Neural progenitor cell (in vitro differentiated cells): ENCODE data around the gene MZB1. TPM values are rescaled to one million over a fixed set of nuclear protein-coding genes. Genes with fewer than 3 reads are reported as not detected.

Experiments used
- DNase-seq: peaks from one replicate; pipeline ENCODE4 v3.0.0-alpha.2; 2016; ENCODE audit warnings: low spot score
- H2AFZ ChIP-seq: fragments of 200-600 bp; sonication (generic); replicated peaks from 2 replicates; pipeline ENCODE4 v1.6.1; 2016; ENCODE audit warnings: antibody characterized with exemption
- H3F3A ChIP-seq: fragments of 200-600 bp; sonication (generic); 2 replicates; pipeline ENCODE4 v1.6.1; 2016; ENCODE audit warnings: antibody characterized with exemption, low read depth
- H3K27ac ChIP-seq: fragments of 200-600 bp; sonication (generic); 2 replicates; pipeline ENCODE4 v1.5.1; 2016; ENCODE audit warnings: mild to moderate bottlenecking
- H3K27me3 ChIP-seq: fragments of 200-600 bp; sonication (generic); 2 replicates; pipeline ENCODE4 v1.6.1; 2016; ENCODE audit warnings: mild to moderate bottlenecking, moderate library complexity
- H3K36me3 ChIP-seq: fragments of 200-600 bp; sonication (generic); 2 replicates; pipeline ENCODE4 v1.5.1; 2016
- H3K4me1 ChIP-seq: fragments of 200-600 bp; sonication (generic); 2 replicates; pipeline ENCODE4 v1.6.1; 2016; ENCODE audit warnings: mixed run types
- H3K4me2 ChIP-seq: fragments of 200-600 bp; sonication (generic); 2 replicates; pipeline ENCODE4 v1.6.1; 2016
- H3K4me3 ChIP-seq: fragments of 200-600 bp; sonication (generic); 2 replicates; pipeline ENCODE4 v1.5.1; 2016
- H3K79me2 ChIP-seq: fragments of 200-600 bp; sonication (generic); 2 replicates; pipeline ENCODE4 v1.6.1; 2016; ENCODE audit warnings: low read depth
- H3K9ac ChIP-seq: fragments of 200-600 bp; sonication (generic); 2 replicates; pipeline ENCODE4 v1.6.1; 2016
- H3K9me3 ChIP-seq: fragments of 200-600 bp; sonication (generic); 2 replicates; pipeline ENCODE4 v1.5.1; 2016; ENCODE audit warnings: low read depth
- H4K20me1 ChIP-seq: fragments of 200-600 bp; sonication (generic); 2 replicates; pipeline ENCODE4 v1.6.1; 2016; ENCODE audit warnings: low read depth
- H3K27ac Mint-ChIP-seq: 3 replicates; pipeline ENCODE4 v1.8.0; 2021; ENCODE audit warnings: mixed read lengths
- H3K27me3 Mint-ChIP-seq: 2 replicates; pipeline ENCODE4 v1.8.0; 2022; ENCODE audit warnings: low read depth, mild to moderate bottlenecking, inconsistent platforms, moderate library complexity, mixed read lengths; ENCODE audit not compliant: insufficient read depth
- H3K36me3 Mint-ChIP-seq: 3 replicates; pipeline ENCODE4 v1.8.0; 2021; ENCODE audit warnings: mixed read lengths
- H3K4me1 Mint-ChIP-seq: 3 replicates; pipeline ENCODE4 v1.8.0; 2021; ENCODE audit warnings: mixed read lengths
- H3K4me3 Mint-ChIP-seq: 3 replicates; pipeline ENCODE4 v1.8.0; 2021; ENCODE audit warnings: mild to moderate bottlenecking, moderate library complexity, mixed read lengths
- H3K9me3 Mint-ChIP-seq: 3 replicates; pipeline ENCODE4 v1.8.0; 2020; ENCODE audit warnings: mixed read lengths
- EZH2 ChIP-seq: fragments of 200-600 bp; sonication (generic); IDR thresholded peaks from 2 replicates; pipeline ENCODE4 v1.6.1; 2017; ENCODE audit warnings: antibody characterized with exemption, mild to moderate bottlenecking, moderate library complexity
- EZH2phosphoT487 ChIP-seq: fragments of 200-600 bp; sonication (generic); IDR thresholded peaks from 2 replicates; pipeline ENCODE4 v1.6.1; 2017; ENCODE audit warnings: antibody characterized with exemption
- total RNA-seq: library from RNA; depleted of rRNA; stranded (reverse); fragments of >200 nt; gene quantifications from 2 replicates; pipeline ENCODE4 v1.2.3, GENCODE V29; 2015; ENCODE audit warnings: low replicate concordance
- TF ChIP-seq, protein P1 (sequence below): fragments of 200-600 bp; sonication (generic); IDR thresholded peaks from 2 replicates; pipeline ENCODE4 v1.5.1; 2017; ENCODE audit warnings: antibody characterized with exemption, mild to moderate bottlenecking

Gene MZB1
- total RNA-seq, 1 donor from 2014 or later = not detected

DNA sequence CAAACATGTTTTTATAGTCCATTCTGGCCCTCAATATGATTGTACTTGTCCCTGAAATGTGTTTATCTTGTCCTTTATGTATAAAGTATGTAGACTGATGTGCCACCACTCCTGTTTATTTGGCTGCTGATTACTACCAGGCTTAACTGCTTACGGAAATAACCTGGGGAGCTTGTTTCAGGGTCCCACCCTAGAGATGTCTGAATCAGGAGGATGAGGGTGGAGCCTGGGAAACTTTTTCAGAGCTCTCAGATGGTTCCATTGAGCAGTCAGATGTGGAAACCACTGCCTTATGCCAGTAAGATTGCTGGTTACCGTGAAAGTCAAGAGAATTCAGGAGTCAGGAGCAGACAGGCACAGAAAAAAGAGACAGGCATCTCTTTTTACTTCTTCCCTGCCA lies 25.8 kb downstream of the MZB1 start:
- no peak for DNase-seq
- Mint-ChIP-seq H3K27me3 (peaks cover 3% of the 10 kb centered on the region), H3K4me1 (no peaks in the 10 kb centered on the region), H3K36me3 (peaks cover 30% of the 10 kb centered on the region), H3K27ac (no peak overlapping the region), H3K4me3 (no peak overlapping the region), H3K9me3 (no peaks in the 10 kb centered on the region)
- Histone ChIP-seq H3K9me3 (no peaks in the 10 kb centered on the region), H3K9ac (no peak overlapping the region), H3K27me3 (no peaks in the 10 kb centered on the region), H3F3A (no peaks in the 10 kb centered on the region), H4K20me1 (peaks cover 73% of the 10 kb centered on the region), H3K36me3 (peaks cover 27% of the 10 kb centered on the region), H3K4me3 (no peak overlapping the region), H3K4me1 (no peaks in the 10 kb centered on the region), H2AFZ (no peak overlapping the region), H3K79me2 (peaks cover 66% of the 10 kb centered on the region), H3K27ac (no peak overlapping the region), H3K4me2 (no peak overlapping the region)
- TF ChIP-seq, protein P1, sequence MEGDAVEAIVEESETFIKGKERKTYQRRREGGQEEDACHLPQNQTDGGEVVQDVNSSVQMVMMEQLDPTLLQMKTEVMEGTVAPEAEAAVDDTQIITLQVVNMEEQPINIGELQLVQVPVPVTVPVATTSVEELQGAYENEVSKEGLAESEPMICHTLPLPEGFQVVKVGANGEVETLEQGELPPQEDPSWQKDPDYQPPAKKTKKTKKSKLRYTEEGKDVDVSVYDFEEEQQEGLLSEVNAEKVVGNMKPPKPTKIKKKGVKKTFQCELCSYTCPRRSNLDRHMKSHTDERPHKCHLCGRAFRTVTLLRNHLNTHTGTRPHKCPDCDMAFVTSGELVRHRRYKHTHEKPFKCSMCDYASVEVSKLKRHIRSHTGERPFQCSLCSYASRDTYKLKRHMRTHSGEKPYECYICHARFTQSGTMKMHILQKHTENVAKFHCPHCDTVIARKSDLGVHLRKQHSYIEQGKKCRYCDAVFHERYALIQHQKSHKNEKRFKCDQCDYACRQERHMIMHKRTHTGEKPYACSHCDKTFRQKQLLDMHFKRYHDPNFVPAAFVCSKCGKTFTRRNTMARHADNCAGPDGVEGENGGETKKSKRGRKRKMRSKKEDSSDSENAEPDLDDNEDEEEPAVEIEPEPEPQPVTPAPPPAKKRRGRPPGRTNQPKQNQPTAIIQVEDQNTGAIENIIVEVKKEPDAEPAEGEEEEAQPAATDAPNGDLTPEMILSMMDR = no peak
- TF ChIP-seq EZH2 = no peak
- TF ChIP-seq EZH2phosphoT487 = no peak

DNA sequence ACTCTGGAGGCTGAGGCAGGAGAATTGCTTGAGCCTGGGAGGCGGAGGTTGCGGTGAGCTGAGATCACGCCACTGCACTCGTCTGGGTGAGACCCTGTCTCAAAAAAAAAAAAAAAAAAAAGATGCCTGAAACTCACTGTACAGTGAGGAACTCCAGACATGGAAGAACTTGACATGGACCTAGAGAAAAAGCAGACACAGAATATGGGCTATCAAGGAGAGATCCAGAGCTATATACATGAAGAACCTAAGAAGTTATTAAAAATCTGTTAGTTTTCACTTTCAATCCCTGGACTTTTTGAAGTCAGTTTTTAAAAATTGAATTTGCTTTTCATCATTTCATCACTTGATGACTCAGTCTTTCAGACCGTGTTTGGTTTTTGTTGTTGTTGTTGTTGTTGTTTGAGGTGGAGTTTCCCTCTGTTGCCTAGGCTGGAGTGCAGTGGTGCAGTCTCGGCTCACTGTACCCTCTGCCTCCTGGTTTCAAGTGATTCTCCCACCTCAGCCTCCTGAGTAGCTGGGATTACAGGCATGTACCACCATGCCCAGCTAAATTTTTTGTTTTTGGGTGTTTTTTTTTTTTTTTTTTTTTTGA lies 27.8 kb downstream of the MZB1 start:
- no peak overlapping the region for H3K27ac ChIP-seq
- no peaks in the 10 kb centered on the region for H3K9me3 Mint-ChIP-seq
- TF ChIP-seq, protein P1 = no peak
- no peak for TF ChIP-seq EZH2phosphoT487
- TF ChIP-seq EZH2 = no peak

DNA sequence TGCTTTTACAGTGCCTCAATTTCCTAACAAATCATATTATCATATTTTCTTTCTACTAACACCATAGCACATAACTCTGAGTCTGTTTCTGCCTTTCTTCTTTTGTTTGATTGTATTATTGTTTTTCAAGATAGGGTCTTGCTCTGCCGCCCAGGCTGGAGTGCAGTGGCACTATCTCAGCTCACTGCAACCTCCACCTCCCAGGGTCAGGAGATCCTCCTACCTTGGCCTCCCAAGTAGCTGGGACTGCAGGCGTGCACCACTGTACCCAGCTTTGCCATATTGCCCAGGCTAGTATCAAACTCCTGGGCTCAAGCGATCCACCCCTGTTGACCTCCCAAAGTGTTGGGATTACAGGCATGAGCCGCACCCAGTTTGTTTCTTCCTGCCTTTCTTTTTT lies 29.3 kb downstream of the MZB1 start:
- TF ChIP-seq EZH2phosphoT487 (no peak), EZH2 (no peak)
- TF ChIP-seq, protein P1 = no peak
- Mint-ChIP-seq H3K27me3 (peaks cover 3% of the 10 kb centered on the region), H3K4me1 (no peaks in the 10 kb centered on the region), H3K4me3 (no peak overlapping the region), H3K27ac (no peak overlapping the region), H3K36me3 (peaks cover 35% of the 10 kb centered on the region), H3K9me3 (peaks cover 1% of the 10 kb centered on the region)
- Histone ChIP-seq H4K20me1 (peaks cover 93% of the 10 kb centered on the region), H3K27ac (no peak overlapping the region), H3K27me3 (no peaks in the 10 kb centered on the region), H3K4me2 (no peak overlapping the region), H2AFZ (no peak overlapping the region), H3K79me2 (peaks cover 96% of the 10 kb centered on the region), H3K36me3 (peaks cover 5% of the 10 kb centered on the region), H3K9ac (no peak overlapping the region), H3K9me3 (no peaks in the 10 kb centered on the region), H3K4me3 (no peak overlapping the region), H3F3A (peaks cover 7% of the 10 kb centered on the region), H3K4me1 (no peaks in the 10 kb centered on the region)
- no peak for DNase-seq

More for the DNA sequence above, 27.8 kb downstream of the MZB1 start:
- Histone ChIP-seq H3K27me3 (no peaks in the 10 kb centered on the region), H2AFZ (no peak overlapping the region), H3F3A (peaks cover 3% of the 10 kb centered on the region), H3K79me2 (peaks cover 86% of the 10 kb centered on the region), H3K9me3 (no peaks in the 10 kb centered on the region), H3K4me1 (no peaks in the 10 kb centered on the region), H3K36me3 (peaks cover 15% of the 10 kb centered on the region), H3K4me3 (no peak overlapping the region), H4K20me1 (peaks cover 90% of the 10 kb centered on the region), H3K9ac (no peak overlapping the region), H3K4me2 (no peak overlapping the region)
- H3K36me3 Mint-ChIP-seq = peaks cover 39% of the 10 kb centered on the region
- H3K27me3 Mint-ChIP-seq = peaks cover 3% of the 10 kb centered on the region
- H3K27ac Mint-ChIP-seq = no peak overlapping the region
- no peak for DNase-seq
- H3K4me1 Mint-ChIP-seq = no peaks in the 10 kb centered on the region
- H3K4me3 Mint-ChIP-seq = no peak overlapping the region
